HepG2 (cell line): Measurements from ENCODE around the gene PPARA. TPM values are rescaled to one million over a fixed set of nuclear protein-coding genes. Genes with fewer than 3 reads are reported as not detected.

Experiments
- ARID5B ChIP-seq: IDR thresholded peaks from 2 replicates; pipeline ENCODE4 v1.4.0; 2020; ENCODE audit warnings: mild to moderate bottlenecking, missing genetic modification reagents
- ELF3 ChIP-seq: IDR thresholded peaks from 2 replicates; pipeline ENCODE4 v1.6.1; 2016; ENCODE audit warnings: missing genetic modification reagents, missing compliant biosample characterization
- ETV5 ChIP-seq: IDR thresholded peaks from 2 replicates; pipeline ENCODE4 v1.6.1; 2018; ENCODE audit warnings: missing biosample characterization, missing genetic modification reagents, inconsistent platforms, borderline replicate concordance
- GABPB1 ChIP-seq: IDR thresholded peaks from 2 replicates; pipeline ENCODE4 v1.6.1; 2016; ENCODE audit warnings: mild to moderate bottlenecking, missing genetic modification reagents, moderate library complexity, missing compliant biosample characterization
- MNT ChIP-seq: fragments of 450-650 bp; IDR thresholded peaks from 2 replicates; pipeline ENCODE4 v1.6.1; 2016
- NFATC3 ChIP-seq: sonication (generic); formaldehyde crosslinking; IDR thresholded peaks from 2 replicates; pipeline ENCODE4 v1.5.1; 2020; ENCODE audit warnings: mild to moderate bottlenecking, missing genetic modification reagents
- PLRG1 ChIP-seq: fragments of 450-650 bp; conservative IDR thresholded peaks from 2 replicates; pipeline ENCODE4 v1.6.1; 2016
- POGZ ChIP-seq: sonication (generic); formaldehyde crosslinking; IDR thresholded peaks from 2 replicates; pipeline ENCODE4 v1.4.0; 2020; ENCODE audit warnings: mild to moderate bottlenecking, missing genetic modification reagents
- SAP130 ChIP-seq: IDR thresholded peaks from 2 replicates; pipeline ENCODE4 v1.6.1; 2016; ENCODE audit warnings: low read depth
- SKIL ChIP-seq: sonication (generic); formaldehyde crosslinking; IDR thresholded peaks from 2 replicates; pipeline ENCODE4 v1.8.0; 2022; ENCODE audit warnings: missing genetic modification reagents, mild to moderate bottlenecking, moderate library complexity, borderline replicate concordance
- TFDP2 ChIP-seq: sonication (generic); formaldehyde crosslinking; IDR thresholded peaks from 2 replicates; pipeline ENCODE4 v1.4.0; 2020; ENCODE audit warnings: missing genetic modification reagents
- TIGD3 ChIP-seq: sonication (generic); formaldehyde crosslinking; IDR thresholded peaks from 2 replicates; pipeline ENCODE4 v1.5.1; 2020; ENCODE audit warnings: mild to moderate bottlenecking, missing genetic modification reagents, borderline replicate concordance
- XRCC5 ChIP-seq: fragments of 200-400 bp; formaldehyde crosslinking; optimal IDR thresholded peaks from 2 replicates; pipeline ENCODE3; 2017; ENCODE audit warnings: mild to moderate bottlenecking, low read length
- ZBTB25 ChIP-seq: IDR thresholded peaks from 2 replicates; pipeline ENCODE4 v1.6.1; 2018; ENCODE audit warnings: missing genetic modification reagents
- ZNF552 ChIP-seq: sonication (generic); formaldehyde crosslinking; IDR thresholded peaks from 2 replicates; pipeline ENCODE4 v1.9.0; 2022; ENCODE audit warnings: missing genetic modification reagents, mild to moderate bottlenecking, borderline replicate concordance
- ZNF724P ChIP-seq: sonication (generic); formaldehyde crosslinking; IDR thresholded peaks from 2 replicates; pipeline ENCODE4 v1.8.0; 2022; ENCODE audit warnings: missing genetic modification reagents, borderline replicate concordance
- ZNF777 ChIP-seq: sonication (generic); formaldehyde crosslinking; IDR thresholded peaks from 2 replicates; pipeline ENCODE4 v1.4.0; 2020; ENCODE audit warnings: missing genetic modification reagents
- polyA plus RNA-seq, 8 experiments: library from polyadenylated mRNA; depleted of rRNA in 3 of 8; stranded (reverse) in 7 of 8; unstranded in 1 of 8; fragments of >200 nt; fragmentation: Illumina TruSeq in 4 of 8; extraction: Trizol in 4 of 8; gene quantifications; 2 replicates each; pipeline versions ENCODE4 v1.2.1 to v1.2.3, GENCODE V29; 2011 to 2016; ENCODE audit warnings: low read depth in 4 of 8, missing spikeins in 1 of 8, mixed read lengths in 1 of 8; ENCODE audit not compliant: insufficient read depth in 1 of 8
- total RNA-seq, 5 experiments: library from RNA; depleted of rRNA; stranded (reverse); fragments of >200 nt; fragmentation: Illumina TruSeq; extraction: Trizol; gene quantifications; 2 replicates each; pipeline ENCODE4 v1.2.3, GENCODE V29; 2016; ENCODE audit warnings: low read depth in 1 of 5

Gene PPARA
- total and polyA plus RNA-seq, 2 of the 13 experiments (the other 11 are each of a cell fraction or from before 2014, with no cell fraction given) = 18.2 to 24.7 TPM

- 0 out of 2 replicates have a peak, but pooled peaks have one; percentile 2 for TF ChIP-seq MNT
- peak; percentile 62 for TF ChIP-seq TFDP2 (CRISPR knock-in tag)
- TF ChIP-seq TIGD3 (CRISPR knock-in tag) = no peak
- TF ChIP-seq XRCC5 = no peak
- peak; percentile 92 for TF ChIP-seq SKIL (CRISPR knock-in tag)
- no peak for TF ChIP-seq ZNF552 (CRISPR knock-in tag)
- TF ChIP-seq NFATC3 = no peak
- no peak for TF ChIP-seq POGZ (CRISPR knock-in tag)
- peak; percentile 76 for TF ChIP-seq GABPB1
- TF ChIP-seq ZNF724P (CRISPR knock-in tag) = no peak
- TF ChIP-seq SAP130 = peak; percentile 82
- TF ChIP-seq PLRG1 = no peak
- peak; percentile 40; the same call in 1 of the 2 replicates for TF ChIP-seq ELF3 (CRISPR knock-in tag)
- TF ChIP-seq ARID5B = peak; percentile 61; the same call in 1 of the 2 replicates
- TF ChIP-seq ETV5 = peak; percentile 57
- peak; percentile 51; the same call in 1 of the 2 replicates for TF ChIP-seq ZNF777 (CRISPR knock-in tag)
- peak; percentile 36; the same call in 1 of the 2 replicates for TF ChIP-seq ZBTB25 (CRISPR knock-in tag)
Measured at GRCh38 chr22:46267431-46268279, 117.3 kb downstream of the PPARA start, which contains the start of gene TTC38 (continued).
